GM19099 (cell line): ENCODE data around the gene MYCBP2.

ENCODE experiments used
- POLR2A ChIP-seq: IDR thresholded peaks from 3 replicates; pipeline ENCODE4 v1.6.1; 2011; ENCODE audit warnings: low read depth; ENCODE audit not compliant: insufficient read length; ENCODE audit errors: extremely low read depth

Gene MYCBP2

GRCh38 chr13:77269141-77269540 is 57.8 kb downstream of the MYCBP2 start:
- no peak for TF ChIP-seq POLR2A

DNA sequence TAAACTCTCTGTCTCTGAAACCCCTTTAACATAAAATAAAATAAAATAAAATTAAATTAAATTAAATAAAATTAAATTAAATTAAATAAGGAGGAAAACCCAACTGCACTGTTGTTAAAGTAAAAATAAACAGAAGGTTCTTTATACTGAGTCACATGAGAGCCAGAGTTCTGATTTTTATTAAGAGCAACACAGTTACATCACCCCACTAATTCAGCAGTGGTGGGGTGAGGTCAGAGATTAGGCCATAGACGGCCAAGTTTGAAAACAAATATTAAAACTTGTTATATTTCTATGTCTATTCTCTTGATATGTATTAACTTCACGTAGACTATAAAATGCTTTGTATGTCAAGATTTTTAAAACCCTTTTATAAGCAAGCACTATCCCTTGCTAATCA is 59.5 kb downstream of the MYCBP2 start:
- TF ChIP-seq POLR2A: no peak

- no peak for TF ChIP-seq POLR2A
Measured at GRCh38 chr13:77265336-77265735, 61.6 kb downstream of the MYCBP2 start.

- no peak for TF ChIP-seq POLR2A
Measured at GRCh38 chr13:77262198-77262597, 64.7 kb downstream of the MYCBP2 start.

GRCh38 chr13:77250975-77251374 is 75.9 kb downstream of the MYCBP2 start:
- TF ChIP-seq POLR2A: no peak

DNA sequence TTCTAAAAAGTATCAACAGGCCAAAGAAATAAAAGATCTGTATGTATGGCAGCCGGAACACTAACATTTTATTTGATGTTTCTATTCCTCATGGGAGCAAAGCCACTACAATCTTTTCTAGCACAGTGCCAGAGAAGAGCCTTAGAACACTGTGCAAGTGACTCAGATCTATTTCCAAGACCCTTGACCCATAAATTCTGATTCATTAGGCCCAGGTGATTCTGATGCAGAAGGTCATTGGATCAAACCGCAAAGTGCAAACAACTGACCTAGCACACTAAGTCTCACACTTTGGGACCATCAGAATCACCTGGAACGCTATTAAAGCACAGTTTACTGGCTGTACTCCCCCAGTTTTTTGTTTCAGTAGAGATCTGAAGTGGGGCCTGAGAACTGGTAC is 87.6 kb downstream of the MYCBP2 start:
- no peak for TF ChIP-seq POLR2A

- TF ChIP-seq POLR2A: no peak
Measured at GRCh38 chr13:77235456-77236022, 91.4 kb downstream of the MYCBP2 start.

DNA sequence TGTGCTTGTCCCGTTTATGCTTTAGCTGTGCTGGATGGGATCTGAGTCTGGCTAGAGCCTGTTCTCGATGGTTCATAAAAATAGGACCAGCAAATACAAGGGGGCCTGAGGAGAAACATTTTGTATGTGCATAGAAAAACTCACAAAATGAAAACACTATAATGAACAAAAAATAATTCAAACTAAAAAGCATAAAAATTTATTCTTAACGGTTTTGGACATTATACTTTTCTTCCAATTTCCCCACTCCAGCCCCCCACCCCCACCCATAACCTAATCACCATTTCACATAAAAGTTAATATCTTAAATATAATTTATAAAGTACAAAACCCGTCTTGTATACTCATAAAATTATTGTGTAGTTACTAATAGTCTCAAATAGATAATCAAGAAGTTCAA is 93.7 kb downstream of the MYCBP2 start:
- no peak for TF ChIP-seq POLR2A

DNA sequence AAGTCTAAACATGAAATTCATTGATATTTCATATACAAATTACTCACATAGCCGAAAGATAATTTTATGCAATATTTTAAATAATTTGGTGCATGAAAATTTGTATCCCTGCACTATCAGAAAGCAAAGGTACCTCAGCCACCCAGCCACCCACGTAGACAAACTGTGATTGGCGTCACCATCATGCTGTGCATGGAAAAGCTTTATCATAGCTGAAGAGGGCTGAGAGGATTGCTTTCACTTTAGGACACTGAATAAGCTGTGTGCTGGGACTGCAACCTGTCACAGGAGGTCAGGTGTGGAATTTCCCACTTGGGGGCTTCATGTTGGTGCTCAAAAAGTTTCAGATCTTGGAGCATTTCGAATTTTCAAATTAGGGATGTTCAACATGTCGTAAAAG is 96.3 kb downstream of the MYCBP2 start:
- no peak for TF ChIP-seq POLR2A

DNA sequence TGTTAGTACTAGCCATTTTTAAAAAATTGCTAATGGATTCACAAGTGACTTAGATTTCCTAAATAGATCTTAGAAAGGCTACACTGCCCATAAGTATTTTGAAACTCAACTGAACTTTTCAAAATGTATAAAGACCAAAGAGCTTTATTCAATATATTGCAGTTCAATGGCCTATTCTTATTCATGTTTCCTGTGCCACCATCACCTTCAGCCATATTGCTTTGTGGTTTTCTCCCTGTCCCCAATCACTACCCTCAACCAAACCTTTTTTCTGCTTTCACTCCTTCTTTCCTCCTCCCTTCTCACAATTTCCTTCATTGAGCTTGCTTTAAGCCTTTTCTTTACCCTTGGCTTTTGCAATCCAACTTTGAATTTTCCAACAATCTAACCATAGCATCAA is 100.9 kb downstream of the MYCBP2 start:
- TF ChIP-seq POLR2A: no peak

- no peak for TF ChIP-seq POLR2A
Measured at GRCh38 chr13:77222909-77223308, 104.0 kb downstream of the MYCBP2 start.

DNA sequence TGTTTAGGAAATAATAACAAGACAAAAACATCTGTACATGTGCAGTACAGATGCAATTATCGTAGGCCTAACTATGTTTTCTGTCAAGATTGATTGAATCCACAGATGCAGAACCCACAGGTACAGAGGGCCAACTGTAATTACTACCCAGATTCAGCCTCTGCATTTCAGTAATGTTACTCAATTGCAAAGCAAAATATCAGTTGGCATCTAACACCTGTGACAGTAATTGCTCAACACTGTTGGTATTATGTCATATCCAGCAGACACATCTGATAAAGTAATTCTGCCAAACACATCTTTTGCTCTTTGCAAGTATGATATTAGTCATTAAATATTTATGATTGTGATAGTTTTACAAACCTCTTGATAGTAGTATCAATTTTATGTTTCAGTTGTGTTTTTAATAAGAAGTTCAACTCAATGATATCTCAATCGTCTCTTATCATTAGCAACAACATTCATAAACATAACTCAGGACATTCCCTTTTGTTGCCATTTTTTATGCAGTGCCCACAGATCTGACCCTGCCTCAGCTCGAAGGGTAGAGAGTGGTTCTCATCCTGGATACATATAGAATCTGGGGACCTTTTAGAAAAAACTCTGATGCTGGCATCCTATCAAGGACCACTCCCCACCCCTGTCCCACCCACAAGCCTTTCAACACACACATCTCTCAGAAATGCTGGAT is 104.7 kb downstream of the MYCBP2 start:
- no peak for TF ChIP-seq POLR2A

DNA sequence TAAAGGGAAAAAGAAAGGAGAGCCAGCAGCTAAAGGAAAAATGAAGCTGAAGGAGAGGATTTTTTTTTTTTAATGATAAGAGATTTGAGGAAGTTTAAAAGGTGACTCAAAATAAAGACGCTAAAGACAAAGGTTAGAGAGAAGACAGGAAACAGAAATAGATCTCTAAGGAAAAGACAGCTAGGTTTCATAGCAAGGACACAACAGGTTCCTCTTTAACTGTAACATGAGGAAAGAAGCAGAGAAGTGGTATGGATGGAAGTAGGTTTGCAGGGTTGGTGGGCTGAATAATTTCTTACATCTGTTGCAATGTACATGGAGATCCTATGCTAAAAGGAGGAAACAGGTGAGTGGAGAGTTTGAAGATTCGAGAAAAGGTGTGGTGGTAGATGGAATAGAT is 107.5 kb downstream of the MYCBP2 start:
- no peak for TF ChIP-seq POLR2A

GRCh38 chr13:77218274-77218673 is 108.6 kb downstream of the MYCBP2 start:
- TF ChIP-seq POLR2A: no peak

DNA sequence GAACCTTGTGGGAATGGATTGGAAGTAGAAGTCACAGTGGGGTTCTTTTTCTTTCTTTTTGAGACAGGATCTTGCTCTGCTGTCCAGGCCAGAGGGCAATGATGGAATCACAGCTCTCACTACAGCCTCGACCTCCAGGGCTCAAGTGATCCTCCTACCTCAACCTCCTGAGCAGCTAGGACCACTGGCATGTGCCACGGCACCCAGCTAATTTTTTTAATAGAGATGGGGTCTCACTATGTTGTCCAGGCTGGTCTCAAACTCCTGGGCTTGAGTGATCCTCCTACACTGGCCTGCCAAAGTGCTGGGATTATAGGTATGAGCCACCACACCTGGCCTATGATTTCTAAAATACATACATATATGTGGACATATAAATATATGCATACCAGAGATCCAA is 111.4 kb downstream of the MYCBP2 start:
- TF ChIP-seq POLR2A: no peak

DNA sequence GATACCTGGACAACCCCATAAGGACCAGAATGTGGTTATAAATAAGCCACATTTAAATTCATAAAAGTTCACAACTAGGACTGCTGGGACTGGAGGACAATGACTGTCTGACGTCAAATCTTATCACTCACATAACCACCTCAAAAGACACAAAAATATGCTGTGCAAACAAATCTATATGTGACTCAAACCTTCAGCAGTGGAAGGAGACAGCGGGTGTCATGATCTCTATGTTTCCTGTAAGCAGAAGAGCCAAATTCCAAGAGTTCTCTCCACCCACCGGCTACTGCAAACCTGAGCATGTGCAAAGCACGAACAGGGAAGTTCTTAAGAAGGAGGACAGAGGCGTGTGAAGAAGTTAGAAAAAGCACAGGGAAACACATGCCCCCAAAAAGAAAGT is 113.2 kb downstream of the MYCBP2 start:
- TF ChIP-seq POLR2A: no peak

DNA sequence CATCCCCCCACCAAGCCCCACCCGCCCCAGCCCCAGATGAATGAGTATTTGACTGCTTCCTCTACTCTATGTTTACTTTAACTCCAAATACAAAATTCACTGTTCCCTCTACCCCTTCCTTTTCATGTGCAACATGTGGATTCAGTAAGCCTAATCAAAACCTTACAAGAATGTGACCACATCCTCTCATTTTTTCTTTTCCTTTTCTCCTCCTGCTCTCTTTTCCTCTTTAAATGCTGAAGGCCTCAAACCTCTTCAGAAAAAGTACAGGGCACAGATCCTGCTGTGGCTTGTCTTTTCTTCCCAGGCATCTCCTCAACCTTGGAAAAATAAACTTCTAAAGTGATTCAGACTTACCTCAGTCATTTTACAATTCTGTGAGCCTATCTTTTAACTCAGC is 119.0 kb downstream of the MYCBP2 start:
- no peak for TF ChIP-seq POLR2A
